ENCODE measurements around the gene PRMT7.

DNA sequence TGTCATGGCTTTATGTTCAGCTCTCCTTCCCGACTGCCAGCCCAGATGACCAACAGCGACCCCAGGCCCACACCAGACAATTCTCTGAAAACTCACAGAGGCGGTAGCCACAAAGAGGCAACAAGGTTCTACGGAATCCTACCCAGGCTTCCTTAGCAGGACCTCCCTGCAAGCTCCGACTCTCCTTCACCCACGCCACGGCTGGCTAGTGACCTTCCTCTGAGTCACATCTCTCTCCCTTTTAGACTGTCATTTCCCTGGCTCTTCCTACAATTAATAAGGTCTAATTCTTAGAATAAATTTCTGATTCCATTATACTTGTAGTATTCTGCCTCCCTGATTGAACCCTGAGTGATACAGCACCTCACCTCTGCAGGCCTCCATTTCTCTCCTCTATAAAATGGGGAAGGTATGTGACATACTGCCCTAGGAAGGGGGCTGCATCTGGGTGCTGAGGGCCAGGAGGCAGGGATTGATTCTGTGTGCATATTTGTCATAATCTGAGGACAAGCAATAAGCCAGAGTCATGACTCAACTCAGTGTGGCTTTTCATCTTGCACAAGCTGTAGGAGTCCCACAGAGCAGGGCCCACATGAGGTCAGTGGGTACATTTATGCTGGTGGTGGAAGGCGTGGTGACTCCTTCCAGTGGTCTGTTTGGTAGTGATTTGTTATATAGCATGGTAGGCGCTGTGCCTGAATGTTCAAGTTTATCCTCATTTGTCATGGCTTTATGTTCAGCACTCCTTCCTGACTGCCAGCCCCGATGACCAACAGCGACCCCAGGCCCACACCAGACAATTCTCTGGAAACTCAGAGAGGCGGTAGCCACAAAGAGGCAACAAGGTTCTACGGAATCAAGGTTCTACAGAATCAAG is 91.3 kb downstream of the PRMT7 start:
- TF ChIP-seq, protein P1, sequence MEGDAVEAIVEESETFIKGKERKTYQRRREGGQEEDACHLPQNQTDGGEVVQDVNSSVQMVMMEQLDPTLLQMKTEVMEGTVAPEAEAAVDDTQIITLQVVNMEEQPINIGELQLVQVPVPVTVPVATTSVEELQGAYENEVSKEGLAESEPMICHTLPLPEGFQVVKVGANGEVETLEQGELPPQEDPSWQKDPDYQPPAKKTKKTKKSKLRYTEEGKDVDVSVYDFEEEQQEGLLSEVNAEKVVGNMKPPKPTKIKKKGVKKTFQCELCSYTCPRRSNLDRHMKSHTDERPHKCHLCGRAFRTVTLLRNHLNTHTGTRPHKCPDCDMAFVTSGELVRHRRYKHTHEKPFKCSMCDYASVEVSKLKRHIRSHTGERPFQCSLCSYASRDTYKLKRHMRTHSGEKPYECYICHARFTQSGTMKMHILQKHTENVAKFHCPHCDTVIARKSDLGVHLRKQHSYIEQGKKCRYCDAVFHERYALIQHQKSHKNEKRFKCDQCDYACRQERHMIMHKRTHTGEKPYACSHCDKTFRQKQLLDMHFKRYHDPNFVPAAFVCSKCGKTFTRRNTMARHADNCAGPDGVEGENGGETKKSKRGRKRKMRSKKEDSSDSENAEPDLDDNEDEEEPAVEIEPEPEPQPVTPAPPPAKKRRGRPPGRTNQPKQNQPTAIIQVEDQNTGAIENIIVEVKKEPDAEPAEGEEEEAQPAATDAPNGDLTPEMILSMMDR (conservative IDR thresholded peaks at IDR 0.05; ENCODE audit: low read length) = no peak
- TF ChIP-seq EZH2phosphoT487 (IDR thresholded peaks at IDR 0.05; ENCODE audit: borderline replicate concordance) = no peak
